AG08396 (cell line): ENCODE data around the gene ZNF784.

Source experiments
- DNase-seq: peaks from one replicate; pipeline ENCODE4 v3.0.0; 2012; ENCODE audit warnings: low spot score, mixed read lengths

Gene ZNF784

DNA sequence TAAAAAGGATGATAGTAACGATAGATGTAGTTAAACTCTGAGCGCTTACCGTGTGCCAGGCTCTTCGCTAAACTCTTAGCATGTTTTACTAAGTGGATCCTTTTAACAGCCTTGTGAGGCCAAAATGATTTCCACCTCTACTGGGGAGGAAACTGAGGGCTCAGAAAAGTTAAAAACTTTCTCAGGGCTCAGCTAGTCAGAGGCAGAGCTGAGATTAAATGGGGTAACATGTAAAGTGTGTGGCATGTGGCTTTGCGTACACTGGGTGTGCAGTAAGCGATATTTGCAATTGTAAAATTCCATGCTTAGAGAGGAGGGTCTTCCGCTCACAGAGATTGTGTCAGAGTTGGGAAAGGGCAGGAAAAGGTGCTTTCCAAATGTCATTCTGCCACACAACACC, 32.2 kb upstream of the ZNF784 start:
- DNase-seq: no peak

- DNase-seq: no peak
Measured at GRCh38 chr19:55655648-55656040, 31.3 kb upstream of the ZNF784 start.

- peak; percentile 99 for DNase-seq
Measured at GRCh38 chr19:55654868-55655647, 30.7 kb upstream of the ZNF784 start, which contains the start of gene U2AF2. U2AF2 (plus strand) TSS chr19:55655035; CDS start chr19:55655105, 70 bp downstream.

DNA sequence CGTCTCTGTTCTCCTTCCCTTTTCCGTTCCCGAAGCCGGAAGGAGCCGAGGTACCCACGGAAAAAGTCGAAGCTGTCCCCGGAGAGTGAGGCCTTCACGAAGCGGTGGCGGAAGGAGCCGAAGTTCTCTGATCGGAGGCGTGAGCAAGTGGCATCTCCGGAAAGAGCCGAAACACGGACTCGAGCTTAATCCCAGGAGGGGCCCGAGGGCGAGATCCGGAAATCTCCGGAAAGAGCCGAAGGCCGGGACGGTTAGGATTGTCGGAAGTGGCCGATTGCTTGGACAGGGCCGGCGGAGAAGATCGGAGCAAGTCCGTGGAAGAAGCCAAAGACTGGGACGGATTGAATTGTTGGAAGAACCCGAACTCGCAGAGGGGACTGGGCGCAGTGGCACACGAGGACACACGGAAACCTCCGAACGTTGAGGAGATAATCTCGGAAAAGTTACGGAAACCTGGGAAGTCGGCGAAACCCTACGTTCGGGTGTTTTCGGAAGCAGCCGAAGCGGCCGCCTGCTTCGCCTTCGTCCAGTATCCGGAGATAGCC, 30.0 kb upstream of the ZNF784 start:
- peak; percentile 95 for DNase-seq

DNA sequence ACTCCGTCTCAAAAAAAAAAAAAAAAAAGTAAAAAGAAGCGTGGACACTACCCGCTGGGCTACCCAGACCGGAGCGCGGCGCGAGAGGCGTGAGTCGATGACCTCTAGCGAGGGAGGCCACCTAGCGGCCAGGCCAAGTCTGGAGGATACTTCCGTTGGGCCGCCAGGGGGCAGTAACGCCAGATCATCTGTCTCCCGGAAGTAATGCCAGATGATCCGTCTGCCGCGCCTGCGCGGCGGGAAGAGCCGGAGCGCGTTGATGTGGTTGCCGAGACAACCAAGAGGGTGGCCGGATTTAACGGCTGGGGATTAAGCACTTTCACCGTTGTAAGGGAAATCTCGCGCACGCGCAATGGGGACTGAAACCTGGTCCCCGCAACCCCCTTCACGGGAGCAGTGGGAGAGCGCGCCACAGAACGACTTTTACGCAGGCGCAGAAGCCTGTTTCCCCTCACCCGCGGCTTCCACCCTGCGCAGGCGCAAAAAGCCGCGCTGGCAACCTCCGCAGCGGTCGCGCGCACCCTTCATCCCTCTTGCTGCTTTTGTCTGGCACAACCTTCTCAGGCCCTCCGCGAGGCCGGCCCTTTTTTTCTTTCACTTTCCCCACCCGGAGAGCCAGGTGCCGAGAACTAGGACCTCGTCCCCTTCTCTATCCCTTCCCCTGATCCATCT, 29.4 kb upstream of the ZNF784 start:
- peak; percentile 97 for DNase-seq

DNA sequence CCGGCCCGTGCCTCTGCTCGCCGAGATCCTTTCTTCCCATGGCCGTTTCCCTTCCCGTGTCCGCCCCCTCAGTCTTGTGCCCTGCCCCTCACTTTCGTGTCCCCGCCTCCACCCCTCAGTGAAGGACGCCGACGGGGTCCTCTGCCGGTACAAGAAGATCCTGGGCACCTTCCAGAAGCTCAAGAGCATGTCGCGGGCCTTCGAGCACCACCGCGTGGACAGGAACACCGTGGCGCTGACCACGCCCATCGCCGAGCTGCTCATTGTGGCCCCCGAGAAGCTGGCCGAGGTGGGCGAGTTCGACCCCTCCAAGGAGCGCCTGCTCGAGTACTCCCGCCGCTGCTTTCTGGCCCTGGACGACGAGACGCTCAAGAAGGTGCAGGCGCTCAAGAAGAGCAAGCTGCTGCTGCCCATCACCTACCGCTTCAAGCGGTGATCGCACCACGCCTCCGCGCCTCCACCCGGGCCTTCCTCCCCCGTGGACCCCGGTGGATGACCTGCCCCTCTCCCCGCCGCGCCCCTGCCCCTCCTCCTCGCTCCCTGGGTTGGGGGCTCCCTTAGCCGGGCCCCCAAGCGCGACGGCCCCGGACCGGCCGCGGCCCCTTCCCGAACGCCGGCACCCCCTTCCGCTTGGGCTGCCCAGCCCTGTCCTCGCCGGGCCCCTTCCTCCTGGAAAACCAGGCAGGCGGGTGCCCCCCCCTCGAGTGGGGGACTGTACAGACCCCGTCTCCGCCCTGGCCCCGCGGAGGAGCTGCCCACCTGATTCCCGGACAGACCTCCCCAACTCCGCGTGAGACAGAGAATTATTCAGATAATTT, 28.2 kb upstream of the ZNF784 start:
- no peak for DNase-seq

DNA sequence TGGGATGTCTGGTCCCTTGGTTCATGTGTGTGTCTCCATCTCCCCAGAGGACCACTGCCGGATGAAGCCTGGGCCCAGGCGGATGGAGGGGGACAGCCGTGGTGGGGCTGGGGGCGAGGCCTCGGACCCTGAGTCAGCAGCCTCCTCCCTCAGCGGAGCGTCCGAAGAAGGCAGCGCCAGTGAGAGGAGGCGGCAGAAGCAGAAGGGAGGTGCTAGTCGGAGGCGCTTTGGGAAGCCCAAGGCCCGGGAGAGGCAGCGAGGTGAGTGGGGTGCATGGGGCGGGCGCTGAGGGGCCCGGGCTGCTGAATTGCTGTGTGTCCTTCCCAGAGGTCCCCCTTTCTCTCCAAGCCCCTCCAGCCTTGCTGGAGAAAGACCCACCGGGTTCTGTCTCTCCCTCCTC, 26.9 kb upstream of the ZNF784 start:
- DNase-seq: no peak

DNA sequence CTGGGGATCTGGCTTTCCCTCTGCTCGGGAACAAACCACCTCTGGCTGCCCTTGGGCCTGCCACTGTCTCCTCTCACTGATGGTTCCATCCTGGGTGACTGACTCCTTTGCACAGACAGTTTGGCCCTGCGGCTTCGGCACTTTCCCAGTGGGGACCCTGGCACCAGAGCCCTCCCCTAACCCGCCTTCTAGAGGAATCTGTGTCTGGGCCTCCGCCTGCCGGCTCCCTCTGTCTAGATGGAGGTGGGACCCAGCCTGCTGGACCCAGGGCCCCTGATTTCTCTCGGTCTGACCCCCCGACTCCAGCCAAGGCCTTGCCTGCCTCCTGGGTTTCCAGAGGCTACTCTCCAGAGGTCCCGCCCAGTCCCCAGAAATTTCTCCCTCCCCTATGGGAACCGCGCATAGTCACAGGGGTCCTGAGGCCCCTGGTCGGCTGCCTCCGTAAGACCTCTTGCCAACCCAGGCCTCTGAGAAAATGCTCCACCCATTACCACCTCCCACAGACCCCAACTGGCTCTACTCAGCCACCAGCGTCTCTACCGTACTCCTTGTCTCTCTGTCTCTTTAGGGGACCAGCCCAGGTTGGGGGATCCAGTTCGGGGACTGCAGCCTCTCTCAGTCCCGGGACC, 26.4 kb upstream of the ZNF784 start:
- no peak for DNase-seq

DNA sequence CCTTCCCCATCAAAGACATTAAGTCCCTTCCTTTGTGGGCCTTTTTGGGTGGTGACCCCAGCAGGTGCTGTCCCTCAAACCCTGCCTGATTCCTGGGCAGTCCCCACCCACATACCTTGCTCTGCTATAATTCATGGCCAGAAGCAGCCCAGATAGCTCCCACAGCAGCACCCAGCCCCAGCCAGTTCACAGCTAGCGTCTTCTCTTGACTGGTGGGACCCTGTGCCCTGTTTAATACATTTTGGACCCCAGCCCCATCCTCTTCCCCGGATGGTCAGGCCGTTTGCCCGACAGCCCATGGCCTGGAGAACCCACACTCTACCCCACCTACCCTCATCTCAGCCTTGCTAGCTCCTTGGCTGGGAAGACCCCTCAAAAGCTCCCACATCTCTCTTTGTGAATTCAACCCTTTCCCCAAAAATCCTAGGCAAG, 25.8 kb upstream of the ZNF784 start:
- no peak for DNase-seq

DNA sequence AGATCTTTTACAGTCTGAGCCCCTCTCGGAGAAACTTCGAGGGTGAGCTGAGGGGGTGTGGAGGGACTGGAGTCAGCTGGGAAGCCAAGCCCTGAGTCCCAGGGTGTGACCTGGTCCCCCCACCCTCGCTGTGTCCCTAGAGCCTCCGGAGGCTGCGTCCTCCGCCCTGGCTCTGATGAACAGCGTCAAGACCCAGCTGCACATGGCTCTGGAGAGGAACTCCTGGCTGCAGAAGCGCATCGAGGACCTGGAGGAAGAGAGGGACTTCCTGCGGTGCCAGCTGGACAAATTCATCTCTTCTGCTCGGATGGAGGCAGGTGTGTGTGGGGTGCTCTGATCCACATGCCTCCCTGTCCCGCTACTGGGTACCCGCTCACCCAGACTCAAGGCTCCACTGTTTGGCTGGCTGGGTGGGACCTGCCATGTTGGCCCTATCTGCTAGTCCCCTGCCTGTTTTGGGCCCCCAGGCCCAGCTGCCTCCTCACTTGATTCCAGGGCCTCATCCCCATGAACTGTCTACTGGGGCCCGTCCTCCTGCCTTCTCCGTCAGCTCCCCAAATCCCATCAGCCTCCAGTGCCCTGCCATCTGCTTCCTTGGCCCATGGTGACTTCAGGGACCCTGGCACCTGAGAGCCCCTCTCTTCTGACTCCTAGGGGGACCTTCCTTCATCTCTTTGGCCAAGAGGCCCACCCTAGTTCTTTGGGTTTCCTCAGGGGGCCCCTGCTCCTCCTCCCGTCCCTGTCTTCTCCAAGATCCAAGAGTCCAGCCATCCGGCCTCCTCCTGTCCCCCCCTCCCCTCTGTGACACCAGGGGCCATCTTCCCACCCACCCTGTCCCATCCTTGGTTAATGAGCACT, 25.1 kb upstream of the ZNF784 start:
- no peak for DNase-seq

- DNase-seq: no peak
Measured at GRCh38 chr19:55648585-55649267, 24.4 kb upstream of the ZNF784 start.

DNA sequence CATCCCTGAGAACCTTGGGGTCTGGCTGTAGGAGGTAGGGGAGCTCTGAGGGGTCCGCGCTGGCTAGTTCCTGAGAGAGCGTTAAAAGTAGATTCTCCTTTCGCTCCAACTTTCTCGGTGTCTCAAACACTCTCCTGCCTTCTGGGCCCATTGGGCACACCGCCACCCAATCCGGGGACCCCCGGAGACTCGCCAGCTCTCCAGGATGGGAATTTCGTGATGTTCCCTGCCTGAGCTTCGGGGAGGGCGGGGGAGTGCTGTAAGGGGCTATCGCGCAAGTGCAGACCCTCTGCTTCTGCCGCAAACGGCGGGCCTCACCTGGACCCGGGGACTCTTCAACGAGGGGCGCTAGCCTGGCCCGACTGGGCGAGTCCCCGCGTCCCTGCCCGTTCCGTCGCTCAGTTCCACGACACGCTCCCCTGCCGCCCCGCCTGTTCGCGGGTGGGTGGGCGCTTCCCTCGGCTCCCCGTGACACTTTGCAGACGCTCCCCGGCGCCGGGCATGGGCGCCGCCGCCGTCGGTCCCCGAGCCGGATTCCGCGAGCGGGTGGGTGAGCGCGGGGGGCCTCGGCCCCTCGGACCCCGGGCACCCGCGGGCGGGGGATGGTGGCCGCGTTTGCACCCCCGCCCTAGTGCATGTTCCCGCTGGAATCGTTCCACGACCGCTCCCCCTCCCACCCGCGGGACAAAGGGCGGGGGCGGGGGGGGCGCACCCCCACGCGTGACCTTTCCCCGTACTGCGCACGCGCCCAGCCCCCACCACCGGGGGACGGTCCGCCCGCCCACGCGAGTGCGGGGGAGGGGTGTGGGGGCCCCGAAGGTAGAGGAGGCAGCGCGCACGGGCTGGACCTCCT, 23.6 kb upstream of the ZNF784 start, which contains the start of gene CCDC106:
Gene CCDC106 (plus strand): TSS at position 481 of the 853 bp plus-strand sequence. CDS start 835 bp downstream, outside the sequence.
- peak; percentile 72 for DNase-seq

DNA sequence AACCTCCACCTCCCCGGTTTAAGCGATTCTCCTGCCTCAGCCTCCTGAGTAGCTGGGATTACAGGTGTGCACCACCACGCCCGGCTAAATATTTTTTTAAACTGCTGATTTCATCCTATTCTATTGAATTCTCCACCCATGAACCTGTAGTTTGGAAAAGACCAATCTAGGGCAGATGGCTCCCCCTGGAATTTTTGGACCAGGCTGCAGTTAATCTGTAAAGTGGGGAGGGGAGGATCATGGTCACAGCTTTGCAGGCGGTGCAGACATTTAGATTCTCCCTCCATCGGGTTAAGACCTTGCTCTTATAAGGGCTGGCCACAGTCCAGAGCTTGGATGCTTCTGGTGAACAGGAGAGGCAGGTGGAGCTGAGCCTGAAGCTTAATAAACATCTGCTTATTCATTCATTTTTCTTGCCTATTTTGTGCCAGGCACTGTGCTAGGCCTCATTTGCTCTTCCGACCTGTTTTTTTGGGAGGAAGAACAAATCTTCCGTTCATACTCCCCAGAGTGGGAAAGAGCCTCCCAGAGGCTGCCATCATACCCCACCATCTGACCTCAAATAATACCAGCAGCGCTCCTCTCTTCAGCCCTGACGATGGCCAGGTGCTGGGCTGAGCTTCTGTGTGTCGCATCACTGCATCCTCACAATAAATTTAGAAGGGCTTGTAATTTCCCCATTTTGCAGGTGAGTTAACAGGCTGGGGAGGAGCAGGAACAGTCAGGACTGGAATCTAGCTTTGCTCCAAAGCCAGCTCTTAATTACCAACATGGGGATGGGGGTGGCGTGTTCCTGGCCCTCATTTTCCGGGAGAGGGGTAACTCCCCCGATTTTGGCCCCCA, 22.7 kb upstream of the ZNF784 start:
- no peak for DNase-seq

DNA sequence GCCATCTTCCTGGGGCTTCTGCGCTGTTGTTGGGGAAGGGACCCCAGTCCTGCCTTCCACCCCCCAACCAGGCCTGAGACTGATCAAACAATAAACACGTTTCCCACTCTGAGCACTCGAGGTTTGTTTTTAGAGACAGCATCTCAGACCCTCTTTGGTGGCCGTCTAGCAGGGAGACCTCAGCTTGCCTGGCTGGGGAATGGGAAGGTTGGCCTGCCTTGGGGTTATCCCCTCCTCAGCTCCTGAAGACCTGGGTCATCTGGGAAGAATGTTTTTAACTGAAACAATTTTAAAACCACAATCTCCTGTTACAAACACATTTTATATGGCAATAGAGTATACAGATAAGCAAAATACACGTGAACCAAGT, 21.1 kb upstream of the ZNF784 start:
- no peak for DNase-seq

GRCh38 chr19:55644842-55645511, 20.6 kb upstream of the ZNF784 start:
- DNase-seq: no peak

GRCh38 chr19:55644191-55644833, 19.9 kb upstream of the ZNF784 start:
- no peak for DNase-seq

DNA sequence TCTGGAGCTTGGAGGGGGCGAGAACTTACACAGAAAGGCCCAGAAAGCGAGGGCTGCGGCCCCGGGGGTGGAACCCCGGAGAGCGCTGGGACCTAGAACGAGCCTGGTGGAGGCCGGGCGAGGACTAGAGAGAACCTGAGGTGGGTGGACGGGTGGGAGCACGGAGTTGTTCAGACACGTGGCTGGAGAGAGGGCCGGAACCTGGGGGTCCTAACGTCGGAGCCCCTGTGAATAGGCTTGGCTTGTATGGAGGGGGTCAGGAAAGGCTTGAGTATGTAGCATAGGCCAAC, 19.5 kb upstream of the ZNF784 start:
- no peak for DNase-seq
